OCI-LY7 (cell line): ENCODE data around the gene JCHAIN.

Source experiments
- EZH2phosphoT487 ChIP-seq: fragments of 200-600 bp; sonication (generic); IDR thresholded peaks from 2 replicates; pipeline ENCODE4 v1.6.1; 2018; ENCODE audit warnings: low read depth, borderline replicate concordance, mild to moderate bottlenecking, mixed run types, antibody characterized with exemption, low read length, moderate library complexity, mixed read lengths
- TF ChIP-seq, protein P1 (sequence below): fragments of 200-600 bp; sonication (generic); conservative IDR thresholded peaks from 2 replicates; pipeline ENCODE4 v1.5.1; 2014; ENCODE audit warnings: mild to moderate bottlenecking, antibody characterized with exemption, low read length, moderate library complexity, mixed read lengths

DNA sequence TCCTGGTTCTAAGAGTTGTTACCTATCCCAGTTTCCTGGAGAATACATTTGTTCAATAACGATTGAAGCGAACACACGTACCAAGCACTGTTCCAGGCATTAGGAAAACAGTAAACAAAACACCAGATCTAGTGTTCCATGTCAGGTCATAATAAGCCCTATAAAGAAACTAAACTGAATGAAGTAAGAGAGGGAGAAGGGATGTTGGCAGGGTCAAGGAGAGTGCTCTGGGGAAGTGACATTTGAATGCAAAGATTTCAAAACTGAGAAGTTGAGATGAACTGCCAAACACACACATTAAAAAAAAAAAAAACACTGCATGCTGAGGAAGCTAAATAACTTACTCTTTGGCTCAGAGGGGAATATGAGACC lies 52.1 kb downstream of the JCHAIN start:
- TF ChIP-seq, protein P1, sequence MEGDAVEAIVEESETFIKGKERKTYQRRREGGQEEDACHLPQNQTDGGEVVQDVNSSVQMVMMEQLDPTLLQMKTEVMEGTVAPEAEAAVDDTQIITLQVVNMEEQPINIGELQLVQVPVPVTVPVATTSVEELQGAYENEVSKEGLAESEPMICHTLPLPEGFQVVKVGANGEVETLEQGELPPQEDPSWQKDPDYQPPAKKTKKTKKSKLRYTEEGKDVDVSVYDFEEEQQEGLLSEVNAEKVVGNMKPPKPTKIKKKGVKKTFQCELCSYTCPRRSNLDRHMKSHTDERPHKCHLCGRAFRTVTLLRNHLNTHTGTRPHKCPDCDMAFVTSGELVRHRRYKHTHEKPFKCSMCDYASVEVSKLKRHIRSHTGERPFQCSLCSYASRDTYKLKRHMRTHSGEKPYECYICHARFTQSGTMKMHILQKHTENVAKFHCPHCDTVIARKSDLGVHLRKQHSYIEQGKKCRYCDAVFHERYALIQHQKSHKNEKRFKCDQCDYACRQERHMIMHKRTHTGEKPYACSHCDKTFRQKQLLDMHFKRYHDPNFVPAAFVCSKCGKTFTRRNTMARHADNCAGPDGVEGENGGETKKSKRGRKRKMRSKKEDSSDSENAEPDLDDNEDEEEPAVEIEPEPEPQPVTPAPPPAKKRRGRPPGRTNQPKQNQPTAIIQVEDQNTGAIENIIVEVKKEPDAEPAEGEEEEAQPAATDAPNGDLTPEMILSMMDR: no peak
- no peak for TF ChIP-seq EZH2phosphoT487
